ENCODE results near the gene FRMD4A. TPM values are rescaled to one million over a fixed set of nuclear protein-coding genes. Genes with fewer than 3 reads are reported as not detected.

Gene FRMD4A
- total RNA-seq, 1 experiment from 2014 or later: 0.23 TPM

DNA sequence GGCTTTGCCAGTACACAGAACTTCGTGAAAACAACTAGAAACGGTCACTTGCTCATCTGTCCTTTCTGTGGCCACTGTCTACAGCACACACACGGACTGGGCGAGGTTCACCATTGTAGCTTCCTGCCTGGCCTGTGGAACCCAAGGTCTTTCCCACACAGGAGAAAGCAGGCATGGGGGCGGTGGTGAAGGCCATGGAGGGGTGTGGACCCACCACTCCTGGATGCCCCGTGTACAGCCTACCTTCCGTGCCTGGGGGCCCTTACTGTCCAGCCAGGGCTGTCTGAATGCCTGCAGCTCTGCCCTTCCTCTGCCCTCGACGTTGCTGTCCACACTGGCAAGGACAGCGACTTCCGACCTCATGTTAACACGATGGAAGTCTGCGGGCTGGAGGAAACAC, 635.1 kb downstream of the FRMD4A start:
- ChIA-PET POLR2A (no interaction called here), CTCF (no interaction called here)
- Mint-ChIP-seq H3K4me1 (ENCODE audit: insufficient read depth, unreplicated experiment) (peaks cover 2% of the 10 kb centered on the region), H3K9me3 (ENCODE audit: unreplicated experiment) (no peaks in the 10 kb centered on the region), H3K4me3 (ENCODE audit: unreplicated experiment) (no peak overlapping the region), H3K27me3 (ENCODE audit: insufficient read depth, unreplicated experiment) (no peaks in the 10 kb centered on the region), H3K27ac (ENCODE audit: low read depth, unreplicated experiment) (no peak overlapping the region), H3K36me3 (ENCODE audit: insufficient read depth, unreplicated experiment) (no peaks in the 10 kb centered on the region)
- no peak for DNase-seq (ENCODE audit: unreplicated experiment)
- intact Hi-C loops (cut with micrococcal nuclease): no loop called here
- no TSS peak for BruUV-seq (replicated peaks)
- TF ChIP-seq, protein P1, sequence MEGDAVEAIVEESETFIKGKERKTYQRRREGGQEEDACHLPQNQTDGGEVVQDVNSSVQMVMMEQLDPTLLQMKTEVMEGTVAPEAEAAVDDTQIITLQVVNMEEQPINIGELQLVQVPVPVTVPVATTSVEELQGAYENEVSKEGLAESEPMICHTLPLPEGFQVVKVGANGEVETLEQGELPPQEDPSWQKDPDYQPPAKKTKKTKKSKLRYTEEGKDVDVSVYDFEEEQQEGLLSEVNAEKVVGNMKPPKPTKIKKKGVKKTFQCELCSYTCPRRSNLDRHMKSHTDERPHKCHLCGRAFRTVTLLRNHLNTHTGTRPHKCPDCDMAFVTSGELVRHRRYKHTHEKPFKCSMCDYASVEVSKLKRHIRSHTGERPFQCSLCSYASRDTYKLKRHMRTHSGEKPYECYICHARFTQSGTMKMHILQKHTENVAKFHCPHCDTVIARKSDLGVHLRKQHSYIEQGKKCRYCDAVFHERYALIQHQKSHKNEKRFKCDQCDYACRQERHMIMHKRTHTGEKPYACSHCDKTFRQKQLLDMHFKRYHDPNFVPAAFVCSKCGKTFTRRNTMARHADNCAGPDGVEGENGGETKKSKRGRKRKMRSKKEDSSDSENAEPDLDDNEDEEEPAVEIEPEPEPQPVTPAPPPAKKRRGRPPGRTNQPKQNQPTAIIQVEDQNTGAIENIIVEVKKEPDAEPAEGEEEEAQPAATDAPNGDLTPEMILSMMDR (IDR thresholded peaks at IDR 0.05; ENCODE audit: unreplicated experiment): no peak

DNA sequence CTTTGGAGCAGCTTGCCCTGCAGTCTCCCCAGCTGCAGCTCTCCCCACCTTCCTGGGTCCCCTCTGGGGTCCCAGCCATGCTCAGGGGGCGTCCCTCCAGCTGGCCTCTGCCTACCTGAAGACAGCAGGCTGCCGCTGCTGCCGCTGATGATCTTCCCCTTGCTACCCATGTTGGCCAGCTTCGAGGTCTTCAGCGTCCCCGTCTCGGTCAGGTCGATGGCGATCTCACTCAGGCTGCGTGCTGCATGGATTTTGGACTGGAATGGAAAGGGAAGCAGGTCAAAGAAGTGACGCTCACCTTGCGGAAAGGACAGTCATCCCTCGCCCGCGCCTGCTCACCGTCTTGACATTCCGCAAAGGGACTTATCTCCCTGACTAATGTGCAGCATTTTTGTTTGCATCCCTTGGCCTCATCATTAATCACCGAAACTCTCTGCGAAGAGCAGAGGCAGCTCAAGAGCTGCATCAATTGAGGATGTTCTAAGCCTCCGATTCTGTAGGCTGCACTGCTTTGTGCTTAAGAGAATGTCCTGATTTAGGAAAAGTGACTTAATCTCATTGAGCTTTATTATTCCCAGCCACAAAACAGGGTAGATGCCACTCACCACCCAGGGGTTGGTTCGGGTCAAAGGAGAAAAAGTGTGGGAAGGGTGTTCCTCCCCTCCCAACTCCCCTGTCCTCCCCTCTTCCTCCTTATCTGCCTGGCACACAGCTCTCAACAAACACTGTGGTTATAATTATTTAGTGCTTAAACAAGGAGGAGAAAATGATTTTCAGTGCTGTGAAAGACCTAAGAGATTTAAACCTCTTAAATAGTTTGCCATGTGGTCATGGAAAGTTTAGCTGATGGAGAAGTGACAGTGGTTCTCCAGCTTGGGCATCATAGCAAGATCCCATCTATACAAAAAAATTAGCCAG, 636.7 kb downstream of the FRMD4A start:
- Mint-ChIP-seq H3K4me1 (ENCODE audit: insufficient read depth, unreplicated experiment) (peaks cover 5% of the 10 kb centered on the region), H3K27ac (ENCODE audit: low read depth, unreplicated experiment) (no peak overlapping the region), H3K27me3 (ENCODE audit: insufficient read depth, unreplicated experiment) (no peaks in the 10 kb centered on the region), H3K9me3 (ENCODE audit: unreplicated experiment) (no peaks in the 10 kb centered on the region), H3K36me3 (ENCODE audit: insufficient read depth, unreplicated experiment) (no peaks in the 10 kb centered on the region), H3K4me3 (ENCODE audit: unreplicated experiment) (no peak overlapping the region)
- no TSS peak for BruUV-seq (replicated peaks)
- TF ChIP-seq, protein P1 (IDR thresholded peaks at IDR 0.05; ENCODE audit: unreplicated experiment): no peak
- intact Hi-C loops (cut with micrococcal nuclease): no loop called here
- ChIA-PET CTCF (interaction anchor here (0.7 to 1.1 kb wide), 2 partner anchors 8 to 11 kb away, joined by 3 read pairs; no protein-coding TSS in a partner anchor), POLR2A (interaction anchor here (1.1 kb wide), 1 partner anchor 13 kb away, joined by 3 read pairs; no protein-coding TSS in a partner anchor)
- DNase-seq (ENCODE audit: unreplicated experiment): no peak

DNA sequence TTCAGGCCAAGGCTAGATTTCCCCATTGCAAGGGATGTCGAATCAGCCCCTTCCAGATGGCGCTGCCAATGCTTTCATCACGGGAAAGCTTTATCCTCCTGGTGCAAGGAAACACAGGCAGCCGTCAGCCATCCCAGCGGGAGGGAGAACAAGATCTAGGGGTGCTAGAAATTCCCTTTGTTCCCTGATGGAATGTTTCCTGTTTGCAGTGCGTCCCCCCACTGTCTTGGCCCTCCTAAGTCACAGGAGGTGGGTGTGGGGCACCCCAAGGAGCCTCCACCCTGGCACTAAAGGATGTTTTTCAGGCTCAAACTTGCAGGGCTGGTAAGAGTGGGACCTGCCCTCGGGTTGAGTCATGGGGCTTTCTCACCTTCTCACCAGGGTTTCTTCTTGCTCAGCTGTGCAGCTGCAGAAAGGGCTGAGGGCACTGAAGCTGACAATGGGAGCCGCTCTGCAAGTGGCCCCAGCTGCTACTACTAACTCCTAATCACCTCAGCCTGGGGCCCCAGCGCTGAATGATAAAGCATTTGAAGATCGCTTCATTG, 640.4 kb downstream of the FRMD4A start:
- POLR2A ChIA-PET: no interaction called here
- no peaks in the 10 kb centered on the region for H3K36me3 Mint-ChIP-seq (ENCODE audit: insufficient read depth, unreplicated experiment)
- no peaks in the 10 kb centered on the region for H3K9me3 Mint-ChIP-seq (ENCODE audit: unreplicated experiment)
- no peak overlapping the region for H3K27ac Mint-ChIP-seq (ENCODE audit: low read depth, unreplicated experiment)
- CTCF ChIA-PET: interaction anchor here (0.6 to 0.7 kb wide), 2 partner anchors 9 to 216 kb away, joined by 3 read pairs; no protein-coding TSS in a partner anchor
- DNase-seq (ENCODE audit: unreplicated experiment): peak; percentile 89
- no peaks in the 10 kb centered on the region for H3K27me3 Mint-ChIP-seq (ENCODE audit: insufficient read depth, unreplicated experiment)
- H3K4me3 Mint-ChIP-seq (ENCODE audit: unreplicated experiment): no peak overlapping the region
- intact Hi-C loops (cut with micrococcal nuclease): no loop called here
- BruUV-seq (replicated peaks): no TSS peak
- TF ChIP-seq, protein P1 (IDR thresholded peaks at IDR 0.05; ENCODE audit: unreplicated experiment): no peak
- peaks cover 14% of the 10 kb centered on the region for H3K4me1 Mint-ChIP-seq (ENCODE audit: insufficient read depth, unreplicated experiment)

DNA sequence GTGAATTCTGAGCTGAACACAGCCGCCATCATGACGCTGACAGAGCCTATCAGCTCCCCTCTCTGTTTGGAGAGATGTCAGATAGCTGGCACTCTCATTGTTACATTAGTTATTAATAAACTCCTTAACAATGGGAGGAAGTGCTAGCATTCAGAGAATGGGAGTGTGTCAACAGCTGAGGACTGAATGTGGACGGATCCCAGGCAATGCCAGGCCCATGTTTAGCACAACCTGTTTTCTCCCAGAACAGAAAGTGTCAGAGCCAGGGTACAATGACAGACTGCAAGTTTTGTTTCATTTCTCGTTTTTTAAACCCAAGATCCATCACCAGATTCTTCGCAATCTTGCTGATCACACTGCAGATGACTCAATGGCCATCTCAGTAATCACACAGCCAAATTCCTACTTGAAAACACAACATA, 644.4 kb downstream of the FRMD4A start:
- no TSS peak for BruUV-seq (replicated peaks)
- no peak overlapping the region for H3K4me3 Mint-ChIP-seq (ENCODE audit: unreplicated experiment)
- no peaks in the 10 kb centered on the region for H3K9me3 Mint-ChIP-seq (ENCODE audit: unreplicated experiment)
- intact Hi-C loops (cut with micrococcal nuclease): no loop called here
- CTCF ChIA-PET: interaction anchor here (1.9 kb wide), 1 partner anchor 85 kb away, joined by 5 read pairs; no protein-coding TSS in a partner anchor
- peaks cover 21% of the 10 kb centered on the region for H3K4me1 Mint-ChIP-seq (ENCODE audit: insufficient read depth, unreplicated experiment)
- POLR2A ChIA-PET: interaction anchor here (1.0 kb wide), 1 partner anchor 68 kb away, joined by 3 read pairs; no protein-coding TSS in a partner anchor
- H3K27me3 Mint-ChIP-seq (ENCODE audit: insufficient read depth, unreplicated experiment): no peaks in the 10 kb centered on the region
- no peak for DNase-seq (ENCODE audit: unreplicated experiment)
- TF ChIP-seq, protein P1 (IDR thresholded peaks at IDR 0.05; ENCODE audit: unreplicated experiment): no peak
- no peaks in the 10 kb centered on the region for H3K36me3 Mint-ChIP-seq (ENCODE audit: insufficient read depth, unreplicated experiment)
- H3K27ac Mint-ChIP-seq (ENCODE audit: low read depth, unreplicated experiment): peak overlapping the region; percentile 10

All from MCF 10A (cell line).